HG03135 (cell line): ENCODE data around the gene TTI1.
"Not testable (repeated sequence)": the region's sequence is repeated elsewhere in the genome, so short reads cannot be mapped to it uniquely, and the experiment has no call there.

Source experiments
- ATAC-seq: cut with Tn5 transposase; IDR thresholded peaks from one replicate; pipeline ENCODE4 v1.9.1; 2021; ENCODE audit warnings: mild to moderate bottlenecking, moderate library complexity; ENCODE audit not compliant: unreplicated experiment

TTI1 gene

GRCh38 chr20:38012332-38012731, 20.9 kb downstream of the TTI1 start:
- no peak for ATAC-seq

- no peak for ATAC-seq
Measured at GRCh38 chr20:38011696-38012095, 21.6 kb downstream of the TTI1 start.

DNA sequence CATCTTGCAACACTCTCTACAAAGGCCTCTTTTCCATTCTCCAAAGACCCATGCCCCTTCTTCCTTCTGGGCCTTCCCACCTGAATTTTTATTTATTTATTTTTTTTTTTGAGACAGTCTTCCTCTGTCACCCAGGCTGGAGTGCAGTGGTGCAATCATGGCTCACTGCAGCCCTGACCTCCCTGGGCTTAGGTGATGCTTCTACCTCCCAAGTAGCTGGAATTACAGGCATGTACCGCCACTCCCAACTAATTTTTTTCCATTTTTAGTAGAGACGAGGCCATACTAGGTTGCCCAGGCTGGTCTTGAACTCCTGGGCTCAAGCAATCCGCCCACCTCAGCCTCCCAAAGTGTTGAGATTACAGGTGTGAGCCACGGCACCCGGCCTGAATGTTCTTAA, 23.8 kb downstream of the TTI1 start:
- not testable (repeated sequence) for ATAC-seq

DNA sequence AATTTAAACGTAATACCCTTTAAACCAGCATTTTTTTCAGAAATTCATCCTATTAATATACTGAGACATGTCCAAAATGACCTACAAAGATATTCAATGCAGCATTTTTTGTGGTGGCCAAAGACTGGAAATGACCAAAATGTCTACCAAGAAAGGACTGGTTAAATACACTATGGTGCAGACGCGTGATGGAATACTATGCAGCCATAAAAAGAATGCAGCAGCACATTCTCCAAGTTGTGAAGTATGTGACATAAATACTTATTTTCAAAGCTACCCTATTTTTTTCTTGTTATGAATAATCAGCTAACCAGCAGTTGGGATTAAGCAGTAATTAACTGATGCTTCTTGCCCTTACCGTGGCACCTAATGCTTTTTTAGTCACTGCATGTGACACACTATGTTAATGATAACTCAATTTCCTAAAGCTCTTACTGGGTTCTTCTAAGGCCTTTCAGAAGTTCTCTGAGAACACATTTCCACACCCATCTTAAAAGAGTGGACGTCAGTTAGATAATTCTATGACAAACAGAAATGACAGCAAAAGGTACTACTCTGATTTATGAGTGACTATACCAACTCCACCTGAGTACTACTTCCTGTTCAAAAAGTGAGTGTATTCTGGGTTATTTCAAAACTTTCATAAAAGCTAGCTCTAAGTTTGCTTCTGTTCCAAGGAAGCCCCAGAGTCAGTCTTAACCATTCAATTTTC, 24.9 kb downstream of the TTI1 start:
- ATAC-seq, result no peak

- ATAC-seq, result no peak
Measured at GRCh38 chr20:38007526-38007925, 25.7 kb downstream of the TTI1 start.

DNA sequence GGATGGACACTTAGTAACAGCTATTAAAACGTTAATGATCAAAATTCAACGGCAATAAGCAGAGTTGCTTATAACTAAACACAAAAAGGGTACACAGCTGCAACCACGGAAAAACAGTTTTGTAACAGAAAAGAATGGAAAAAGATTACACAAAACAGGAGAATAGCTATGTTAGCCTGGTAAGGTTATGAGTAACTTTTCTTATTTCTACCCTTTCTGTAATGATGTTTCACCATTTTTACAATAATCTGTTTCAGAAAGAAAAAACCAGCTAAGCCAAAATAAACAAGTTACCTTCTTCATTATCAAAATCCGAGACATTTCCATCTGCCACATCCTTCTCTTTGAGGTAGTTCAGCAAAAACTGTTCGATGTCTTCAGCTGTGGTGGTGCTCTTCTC, 27.4 kb downstream of the TTI1 start:
- ATAC-seq, result no peak

- no peak for ATAC-seq
Measured at GRCh38 chr20:38004416-38004815, 28.8 kb downstream of the TTI1 start.

- no peak for ATAC-seq
Measured at GRCh38 chr20:38002422-38002821, 30.8 kb downstream of the TTI1 start.

DNA sequence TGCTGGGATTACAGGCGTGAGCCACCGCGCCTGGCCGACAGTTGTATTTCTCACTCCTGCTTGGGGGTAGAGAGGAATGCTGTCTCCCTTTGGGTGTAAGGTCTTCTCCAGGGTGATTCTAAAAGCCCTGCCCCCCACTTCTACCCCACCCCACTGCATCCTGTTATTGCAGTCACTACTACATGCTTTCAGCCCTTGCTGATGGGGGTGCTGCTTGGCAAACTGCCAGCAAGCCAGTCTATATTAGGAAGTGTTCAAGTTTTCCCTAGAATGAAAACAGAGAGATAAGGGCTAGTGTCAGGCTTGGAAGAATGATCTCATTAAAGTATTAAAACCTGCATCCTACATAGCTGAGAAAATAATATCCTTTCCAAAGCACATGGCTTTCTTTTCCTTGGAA, 31.3 kb downstream of the TTI1 start:
- no peak for ATAC-seq

DNA sequence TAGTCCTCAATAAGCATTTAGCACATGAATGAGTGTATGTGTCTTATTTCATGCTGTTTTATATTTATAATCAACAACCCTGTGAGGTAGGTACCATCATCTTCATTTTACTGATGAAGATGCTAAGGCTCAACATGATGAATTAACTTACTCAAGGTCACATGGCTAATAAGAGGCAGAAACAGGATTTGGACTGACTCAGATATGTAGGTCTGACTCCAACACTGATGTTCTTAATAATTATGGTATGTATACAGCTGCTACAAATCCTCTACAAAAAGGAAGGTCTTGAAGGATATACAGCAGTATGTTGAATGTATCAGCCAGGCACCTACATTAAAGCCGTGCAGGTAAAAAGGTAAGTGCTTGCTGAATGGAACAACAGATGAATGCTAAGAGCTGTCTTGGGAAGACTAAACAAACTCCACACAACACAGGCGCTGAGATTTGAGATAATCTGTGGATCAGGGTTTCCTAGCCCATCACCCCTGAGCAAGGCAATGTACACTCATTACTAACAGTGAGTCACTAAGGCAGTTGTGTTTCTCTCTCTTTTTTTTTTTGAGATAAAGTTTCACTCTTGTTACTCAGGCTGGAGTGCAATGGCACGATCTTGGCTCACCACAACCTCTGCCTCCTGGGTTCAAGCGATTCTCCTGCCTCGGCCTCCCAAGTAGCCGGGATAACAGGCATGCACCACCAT, 31.9 kb downstream of the TTI1 start:
- no peak for ATAC-seq

- no peak for ATAC-seq
Measured at GRCh38 chr20:38000293-38000692, 33.0 kb downstream of the TTI1 start.

GRCh38 chr20:37999526-38000263, 33.6 kb downstream of the TTI1 start:
- no peak for ATAC-seq

DNA sequence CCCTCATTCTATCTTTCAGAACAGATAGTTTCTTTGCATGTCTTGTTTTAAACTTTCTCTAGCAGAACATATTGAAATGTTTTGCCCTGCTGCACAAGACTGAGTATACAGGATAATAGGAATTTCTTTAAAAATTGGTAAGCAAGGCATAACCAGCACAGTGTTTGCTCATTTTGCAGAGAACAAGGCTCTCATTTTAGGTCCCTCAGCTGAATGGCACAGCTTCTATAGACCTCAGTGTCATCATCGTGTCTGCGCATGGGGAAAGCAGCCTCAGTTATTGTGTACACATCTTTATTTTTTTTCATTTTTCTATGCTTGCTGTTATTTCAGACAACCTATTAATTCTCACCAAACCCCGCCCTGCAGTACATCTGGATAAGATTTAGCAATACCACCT, 35.7 kb downstream of the TTI1 start:
- ATAC-seq, result no peak

DNA sequence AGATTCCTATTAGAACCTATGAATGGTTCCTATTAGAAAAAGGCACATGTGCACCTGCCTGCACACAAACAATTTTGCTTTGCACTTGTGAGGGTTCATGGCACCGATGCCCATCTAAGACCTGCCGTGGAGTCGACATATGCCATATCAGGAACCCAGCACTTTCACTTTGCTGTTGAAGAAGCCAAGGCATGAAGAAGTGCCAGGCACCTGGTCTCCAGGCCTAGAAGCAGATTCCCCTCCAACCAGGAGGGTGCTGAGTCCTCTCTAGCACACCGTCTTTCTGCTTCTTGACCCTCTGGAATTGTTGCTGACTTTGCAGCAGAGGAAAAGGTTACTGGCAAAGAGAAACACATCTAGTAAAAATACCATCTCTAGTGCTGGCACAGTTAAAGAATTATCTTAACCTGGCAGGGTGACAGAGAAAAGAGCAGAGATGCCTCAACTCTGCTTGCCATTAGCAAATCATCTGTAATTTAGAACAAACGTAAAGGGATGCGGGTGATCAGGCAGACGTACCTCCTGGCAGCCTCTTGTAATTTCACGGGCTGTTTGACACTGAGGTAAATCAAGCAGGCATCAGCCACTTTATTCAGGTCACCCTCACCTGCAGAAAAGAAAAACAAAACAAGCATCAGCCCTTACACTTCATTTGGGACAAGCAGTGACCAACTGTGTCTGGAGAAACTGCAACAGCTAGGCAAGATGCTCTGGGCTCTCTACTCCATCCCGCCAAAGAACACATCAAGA, 37.2 kb downstream of the TTI1 start:
- no peak for ATAC-seq

DNA sequence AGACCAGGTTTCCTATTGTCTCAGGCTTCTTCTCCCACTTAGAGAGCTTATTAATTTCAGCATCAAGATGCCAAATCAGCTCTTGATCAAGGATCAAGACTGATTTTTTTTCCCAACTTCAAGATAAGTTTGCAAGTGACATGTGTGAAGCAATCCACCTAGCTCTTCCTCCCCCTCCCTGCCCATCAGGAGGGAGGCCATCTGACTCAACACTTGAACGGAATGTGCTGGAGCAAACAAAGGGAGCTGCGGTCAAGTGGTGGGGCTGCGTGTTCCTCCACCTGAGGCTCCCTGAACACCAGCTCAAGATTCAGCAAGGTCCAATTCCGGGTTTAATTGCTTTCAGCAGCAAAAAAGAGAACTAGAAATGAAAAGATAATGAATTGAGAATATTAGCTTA, 38.7 kb downstream of the TTI1 start:
- no peak for ATAC-seq

GRCh38 chr20:37992802-37993409, 40.4 kb downstream of the TTI1 start:
- ATAC-seq, result no peak

DNA sequence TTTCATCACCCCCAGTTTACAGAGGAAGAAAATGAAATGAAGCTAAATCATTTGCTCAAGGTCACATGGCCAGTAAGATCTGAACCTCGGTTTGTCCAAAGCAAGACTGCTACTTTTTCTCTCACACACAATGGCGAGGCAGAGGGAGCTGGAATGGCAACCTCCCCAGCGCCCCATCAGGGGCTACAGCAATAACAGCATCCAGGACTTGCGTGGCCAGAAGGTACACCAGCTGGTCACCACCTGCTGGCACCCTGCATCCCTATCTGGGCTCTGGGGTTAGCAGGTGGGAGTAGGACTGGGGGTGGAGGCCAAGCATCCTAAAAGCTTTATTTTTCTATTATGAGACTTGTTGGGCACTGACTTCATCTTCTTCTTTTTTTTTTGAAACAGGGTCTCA, 41.3 kb downstream of the TTI1 start:
- no peak for ATAC-seq

GRCh38 chr20:37991157-37991866, 41.9 kb downstream of the TTI1 start:
- ATAC-seq, result no peak

DNA sequence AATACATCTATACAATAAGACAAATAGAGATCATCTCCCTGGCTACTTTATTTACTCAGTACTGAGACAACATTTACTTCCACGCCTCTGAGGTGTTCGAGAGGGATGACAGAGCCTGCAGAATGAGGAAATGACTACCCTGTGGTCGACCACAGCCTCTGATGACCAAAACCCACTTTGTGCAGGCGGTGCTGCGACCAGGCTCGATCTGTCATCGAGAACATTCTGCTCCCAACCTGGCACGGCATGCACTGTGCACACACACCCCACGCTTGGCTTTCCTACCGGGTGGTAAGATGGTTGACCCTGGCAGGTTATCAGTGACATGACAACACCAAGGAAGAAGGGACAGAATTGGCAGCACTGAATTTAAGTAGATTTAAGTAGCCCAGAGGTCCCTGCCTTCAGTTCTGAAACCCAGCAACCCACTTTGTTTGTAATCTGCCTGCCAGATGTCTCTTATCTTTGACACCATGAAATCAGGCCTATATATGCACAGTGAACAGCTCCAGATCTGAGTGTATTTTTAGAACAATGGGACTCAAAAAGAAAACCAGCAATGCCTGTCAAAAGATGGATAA, 42.6 kb downstream of the TTI1 start:
- ATAC-seq, result peak; percentile 87
